Sciatic nerve (tissue), 2 donors: ENCODE measurements around the gene C6orf132. TPM values are rescaled to one million over a fixed set of nuclear protein-coding genes. Genes with fewer than 3 reads are reported as not detected.

ENCODE experiments used
- ATAC-seq: fragments of 200-7000 bp; cut with Tn5 transposase; one replicate; pipeline ENCODE4 v1.9.1; 2020; ENCODE audit warnings: mild to moderate bottlenecking, moderate library complexity
- DNase-seq: peaks from one replicate; pipeline ENCODE4 v3.0.0-alpha.2; 2020; ENCODE audit warnings: low spot score
- intact Hi-C: fragments of 100-400 bp; cut with DNase I; formaldehyde crosslinking; loops from one replicate; pipeline ENCODE4 v1.14.2; 2022
- total RNA-seq: library from RNA; stranded (reverse); fragmentation: NEBNext Ultra II Directional; extraction: Animal tissue kit (Norgen Biotek cat#: 25700); gene quantifications from one replicate; pipeline ENCODE4 v1.2.1, GENCODE V29; 2021
- donor health status: DM: no; HTN: no; CAD: no.
- donor health status: DM: no; HTN: no; CAD: no.

Gene C6orf132
- total RNA-seq, 1 donor from 2014 or later, result 2.6 TPM

- no peak for DNase-seq
- intact Hi-C loops, result loop anchor here (5.0 kb wide), 1 partner anchor 654 kb away; no protein-coding TSS in a partner anchor
- no peak for ATAC-seq
Observed at GRCh38 chr6:42053601-42054000, 88.8 kb downstream of the C6orf132 start.

GRCh38 chr6:42051268-42051653 is 91.2 kb downstream of the C6orf132 start:
- intact Hi-C loops, result loop anchor here (5.0 kb wide), 1 partner anchor 656 kb away; no protein-coding TSS in a partner anchor
- DNase-seq (no peak), ATAC-seq (no peak)

Other genes with a start within 250 kb of the C6orf132 start
- 6.4 TPM for gene USP49, start 247.2 kb downstream of the C6orf132 start, total RNA-seq
- 14.6 TPM for gene MED20, start 221.5 kb downstream of the C6orf132 start, total RNA-seq
- 16.0 TPM for gene BYSL, start 221.1 kb downstream of the C6orf132 start, total RNA-seq
- gene CCND3, start 200.8 kb downstream of the C6orf132 start, total RNA-seq, result 62.9 TPM
- gene TAF8, start 92.1 kb downstream of the C6orf132 start, total RNA-seq, result 28.6 TPM
- gene GUCA1A, start 30.7 kb upstream of the C6orf132 start, total RNA-seq, result not detected
- gene GUCA1B, start 52.3 kb upstream of the C6orf132 start, total RNA-seq, result 5.3 TPM
- 23.0 TPM for gene MRPS10, start 75.2 kb upstream of the C6orf132 start, total RNA-seq